ENCODE results near the gene LGMN.

GRCh38 chr14:92675976-92676375 is 72.5 kb downstream of the LGMN start:
- TF ChIP-seq NRF1 (IDR thresholded peaks at IDR 0.05; ENCODE audit: low read depth, low read length) (no peak), NANOG (IDR thresholded peaks at IDR 0.05; ENCODE audit: insufficient read depth, low read depth, low read length, poor library complexity, severe bottlenecking) (no peak), ZNF274 (IDR thresholded peaks at IDR 0.05; ENCODE audit: borderline replicate concordance, extremely low read depth, low read length) (no peak), TAF7 (optimal IDR thresholded peaks at IDR 0.05; ENCODE audit: borderline replicate concordance, low read depth, low read length) (no peak), TEAD4 (IDR thresholded peaks at IDR 0.05; ENCODE audit: low read depth, low read length) (no peak), RAD21 (IDR thresholded peaks at IDR 0.05 in 1 of 2, conservative IDR thresholded peaks at IDR 0.05 in 1 of 2; ENCODE audit: low read depth in 2 of 2, low read length in 2 of 2) (no peak), POLR2A (IDR thresholded peaks at IDR 0.05; ENCODE audit: control extremely low read depth in 1 of 2, low read depth in 2 of 2, low read length in 2 of 2) (no peak), BRCA1 (IDR thresholded peaks at IDR 0.05; ENCODE audit: low read depth, low read length) (no peak), GABPA (IDR thresholded peaks at IDR 0.05; ENCODE audit: borderline replicate concordance, insufficient read depth, low read length) (no peak), EZH2 (IDR thresholded peaks at IDR 0.05; ENCODE audit: low read depth, low read length, severe bottlenecking) (no peak), JUND (IDR thresholded peaks at IDR 0.05; ENCODE audit: low read length) (no peak), SIRT6 (IDR thresholded peaks at IDR 0.05; ENCODE audit: low read length) (no peak)
- TF ChIP-seq, protein P1, sequence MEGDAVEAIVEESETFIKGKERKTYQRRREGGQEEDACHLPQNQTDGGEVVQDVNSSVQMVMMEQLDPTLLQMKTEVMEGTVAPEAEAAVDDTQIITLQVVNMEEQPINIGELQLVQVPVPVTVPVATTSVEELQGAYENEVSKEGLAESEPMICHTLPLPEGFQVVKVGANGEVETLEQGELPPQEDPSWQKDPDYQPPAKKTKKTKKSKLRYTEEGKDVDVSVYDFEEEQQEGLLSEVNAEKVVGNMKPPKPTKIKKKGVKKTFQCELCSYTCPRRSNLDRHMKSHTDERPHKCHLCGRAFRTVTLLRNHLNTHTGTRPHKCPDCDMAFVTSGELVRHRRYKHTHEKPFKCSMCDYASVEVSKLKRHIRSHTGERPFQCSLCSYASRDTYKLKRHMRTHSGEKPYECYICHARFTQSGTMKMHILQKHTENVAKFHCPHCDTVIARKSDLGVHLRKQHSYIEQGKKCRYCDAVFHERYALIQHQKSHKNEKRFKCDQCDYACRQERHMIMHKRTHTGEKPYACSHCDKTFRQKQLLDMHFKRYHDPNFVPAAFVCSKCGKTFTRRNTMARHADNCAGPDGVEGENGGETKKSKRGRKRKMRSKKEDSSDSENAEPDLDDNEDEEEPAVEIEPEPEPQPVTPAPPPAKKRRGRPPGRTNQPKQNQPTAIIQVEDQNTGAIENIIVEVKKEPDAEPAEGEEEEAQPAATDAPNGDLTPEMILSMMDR (IDR thresholded peaks at IDR 0.05; ENCODE audit: control extremely low read depth in 1 of 3, insufficient read depth in 1 of 3, low read depth in 1 of 3, low read length in 3 of 3), result no peak
- TF ChIP-seq, protein P2, sequence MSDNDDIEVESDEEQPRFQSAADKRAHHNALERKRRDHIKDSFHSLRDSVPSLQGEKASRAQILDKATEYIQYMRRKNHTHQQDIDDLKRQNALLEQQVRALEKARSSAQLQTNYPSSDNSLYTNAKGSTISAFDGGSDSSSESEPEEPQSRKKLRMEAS (IDR thresholded peaks at IDR 0.05), result no peak

All from H1 (cell line).